Activated CD8-positive, alpha-beta memory T cell treated with anti-CD3 and anti-CD28 coated beads, Interleukin-2, amount 50 U/mL, for 48 hours (primary cell): ENCODE data around the gene CHCHD10.

Source experiments
- DNase-seq: peaks from one replicate; pipeline ENCODE4 v3.0.0-alpha.2; 2020

Gene CHCHD10

GRCh38 chr22:23772315-23772648, 4.5 kb upstream of the CHCHD10 start:
- DNase-seq: no peak

GRCh38 chr22:23769321-23769965, 1.7 kb upstream of the CHCHD10 start:
- DNase-seq: no peak

- no peak for DNase-seq
These were observed 484 bp downstream of the CHCHD10 start for GRCh38 chr22:23767303-23767672.

GRCh38 chr22:23764899-23765881, 2.6 kb downstream of the CHCHD10 start:
- DNase-seq: no peak

GRCh38 chr22:23763954-23764353, 3.8 kb downstream of the CHCHD10 start:
- no peak for DNase-seq

GRCh38 chr22:23763579-23763945, 4.2 kb downstream of the CHCHD10 start:
- DNase-seq: peak; percentile 83

- DNase-seq: no peak
These were observed 4.8 kb downstream of the CHCHD10 start, which contains the start of gene C22orf15 for GRCh38 chr22:23762842-23763578. Gene C22orf15 (plus strand): TSS chr22:23762990. CDS start chr22:23763307, 317 bp downstream.

- DNase-seq: no peak
These were observed 7.7 kb downstream of the CHCHD10 start for GRCh38 chr22:23760056-23760455.

GRCh38 chr22:23759566-23759965, 8.2 kb downstream of the CHCHD10 start:
- no peak for DNase-seq

- DNase-seq: no peak
These were observed 10.9 kb downstream of the CHCHD10 start for GRCh38 chr22:23756891-23757290.

- DNase-seq: no peak
These were observed 12.1 kb downstream of the CHCHD10 start for GRCh38 chr22:23755711-23756110.

GRCh38 chr22:23754980-23755636, 12.7 kb downstream of the CHCHD10 start:
- DNase-seq: no peak

- no peak for DNase-seq
These were observed 13.4 kb downstream of the CHCHD10 start, which contains the start of gene VPREB3 for GRCh38 chr22:23754220-23754919. Gene VPREB3 (minus strand): TSS chr22:23754425. CDS start chr22:23754363, 62 bp downstream.

GRCh38 chr22:23753385-23753784, 14.4 kb downstream of the CHCHD10 start:
- DNase-seq: no peak

GRCh38 chr22:23752750-23753149, 15.0 kb downstream of the CHCHD10 start:
- DNase-seq: no peak

- DNase-seq: no peak
These were observed 15.6 kb downstream of the CHCHD10 start for GRCh38 chr22:23752090-23752691.

GRCh38 chr22:23751441-23751996, 16.3 kb downstream of the CHCHD10 start:
- DNase-seq: peak; percentile 66

GRCh38 chr22:23750714-23751440, 16.9 kb downstream of the CHCHD10 start, which contains the start of gene ZNF70:
Gene ZNF70 (minus strand): TSS chr22:23751112. CDS start chr22:23745140, 5,972 bp downstream.
- DNase-seq: peak; percentile 91

- no peak for DNase-seq
These were observed 17.4 kb downstream of the CHCHD10 start for GRCh38 chr22:23750367-23750713.

GRCh38 chr22:23749841-23750301, 17.9 kb downstream of the CHCHD10 start:
- DNase-seq: no peak
